Activated CD8-positive, alpha-beta memory T cell treated with anti-CD3 and anti-CD28 coated beads for 36 hours (primary cell): ENCODE measurements around the gene FNIP1. TPM values are rescaled to one million over a fixed set of nuclear protein-coding genes. Genes with fewer than 3 reads are reported as not detected.
"Not testable (repeated sequence)": the region's sequence is repeated elsewhere in the genome, so short reads cannot be mapped to it uniquely, and the experiment has no call there.

ENCODE experiments used
- CTCF ChIA-PET: fragments of 350-600 bp; sonication (Branson Sonifier 250); formaldehyde crosslinking; loops from one replicate; lab custom pipeline; 2021; ENCODE audit warnings: antibody characterized with exemption; lab: Charles Lee
- POLR2A ChIA-PET: fragments of 350-600 bp; sonication (Branson Sonifier 250); formaldehyde crosslinking; loops from one replicate; lab custom pipeline; 2021; ENCODE audit warnings: antibody characterized with exemption; lab: Charles Lee
- total RNA-seq, 2 experiments: library from RNA; stranded (reverse); gene quantifications; one replicate each; pipeline ENCODE4 v1.2.3, GENCODE V29; 2021

The FNIP1 gene
- total RNA-seq, 2 experiments from 2014 or later = 15.0 TPM

DNA sequence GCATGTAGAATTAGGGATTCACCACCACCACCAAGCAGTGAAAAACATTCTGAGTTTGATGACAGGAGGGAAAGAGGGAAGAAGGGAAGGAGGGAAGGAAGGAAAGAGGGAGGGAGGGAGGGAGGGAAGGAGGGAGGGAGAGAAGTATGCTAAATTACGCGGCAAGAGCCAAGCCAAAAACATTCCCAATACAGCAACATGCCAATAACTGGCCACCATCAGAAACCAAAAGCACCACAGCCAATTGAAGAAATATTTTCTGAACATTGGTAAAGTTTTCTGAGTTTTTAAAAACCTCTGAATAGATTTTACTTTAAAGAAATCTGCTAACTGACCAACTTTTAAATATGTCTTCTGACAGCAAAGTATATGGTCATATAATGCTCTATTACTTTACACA lies 36.0 kb downstream of the FNIP1 start:
- POLR2A ChIA-PET = no interaction called here
- CTCF ChIA-PET = no interaction called here

DNA sequence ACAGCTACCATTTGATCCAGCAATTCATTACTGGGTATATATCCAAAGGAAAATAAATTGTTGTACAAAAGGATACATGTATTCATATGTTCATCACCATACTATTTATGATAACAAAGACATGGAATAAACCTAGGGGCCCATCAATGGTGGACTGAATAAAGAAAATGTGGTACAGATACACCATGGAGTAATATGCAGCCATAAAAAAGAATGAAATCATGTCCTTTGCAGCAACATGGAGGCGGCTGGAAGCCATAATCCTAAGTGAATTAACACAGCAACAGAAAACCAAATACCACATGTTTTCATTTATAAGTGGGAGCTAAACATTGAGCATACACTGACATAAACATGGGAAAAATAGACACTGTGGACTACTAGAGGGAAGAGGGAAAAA lies 37.1 kb downstream of the FNIP1 start:
- ChIA-PET CTCF (no interaction called here), POLR2A (no interaction called here)

DNA sequence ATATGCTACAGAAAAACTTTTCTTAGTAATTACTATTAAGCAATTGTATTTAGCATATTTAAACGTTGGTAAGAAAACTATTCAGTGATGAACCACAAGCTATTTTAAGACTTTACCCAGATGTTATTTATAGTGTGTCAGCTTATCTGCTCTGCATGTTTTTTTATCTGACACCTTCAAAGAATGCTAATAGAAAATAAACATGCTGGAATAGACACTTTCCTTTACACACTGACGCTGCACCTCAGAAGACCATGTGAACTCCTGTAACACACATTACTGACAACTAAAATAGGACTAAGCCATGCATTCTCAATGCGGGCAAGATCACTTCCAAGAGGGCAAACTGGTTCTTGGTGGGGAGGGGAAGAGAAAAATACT lies 38.3 kb downstream of the FNIP1 start:
- ChIA-PET CTCF (no interaction called here), POLR2A (no interaction called here)

DNA sequence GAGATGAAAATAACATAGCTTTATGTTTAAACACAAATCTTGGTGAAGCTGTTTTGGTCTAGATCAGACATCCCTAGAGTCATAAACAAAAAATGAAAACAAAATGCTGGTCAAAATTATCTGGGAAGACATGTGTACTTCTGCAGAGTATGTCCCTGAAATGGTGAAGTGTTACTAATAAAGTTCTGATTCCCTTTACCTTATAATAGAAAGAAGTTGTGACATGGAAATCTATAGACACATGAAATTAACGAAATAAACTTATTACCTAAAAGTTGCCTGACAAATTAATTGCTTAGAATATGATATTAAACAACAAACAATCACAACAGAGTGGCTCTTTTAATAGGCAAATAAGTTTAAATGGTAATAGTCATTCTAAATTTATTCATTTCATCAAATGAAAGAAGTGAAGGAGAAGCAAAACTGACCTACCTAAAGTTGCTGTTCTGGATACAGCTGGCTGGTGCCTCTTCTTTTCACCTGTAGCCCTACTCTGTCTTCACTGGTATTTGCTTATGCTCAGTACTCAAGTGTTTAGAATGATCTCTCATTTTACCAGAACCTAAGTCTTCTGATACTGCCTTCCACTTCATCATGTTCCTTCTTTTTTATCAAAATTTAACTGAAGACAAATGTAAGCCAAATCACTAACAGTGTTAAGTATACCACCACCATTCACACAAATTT lies 38.8 kb downstream of the FNIP1 start:
- CTCF ChIA-PET = no interaction called here
- POLR2A ChIA-PET = no interaction called here

DNA sequence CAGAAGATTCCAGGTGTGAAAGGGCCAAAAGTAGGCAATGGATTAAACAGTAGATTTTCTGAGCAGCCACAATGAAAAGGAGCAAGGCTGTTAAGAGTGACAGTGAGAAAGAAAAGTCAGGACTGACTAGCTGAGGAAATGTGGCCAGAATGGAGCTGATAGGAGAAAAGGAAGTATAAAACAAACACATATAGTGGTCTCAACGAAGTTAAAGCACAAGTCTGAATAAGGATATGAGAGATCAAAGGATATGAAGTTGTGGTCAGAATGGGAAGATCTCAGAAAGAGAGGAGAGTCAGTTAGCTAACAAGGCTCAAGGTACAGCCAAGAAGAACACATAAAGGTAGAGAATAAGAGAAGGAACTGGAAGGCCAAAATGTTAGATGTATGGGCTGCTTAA lies 39.9 kb downstream of the FNIP1 start:
- ChIA-PET CTCF (no interaction called here), POLR2A (no interaction called here)

DNA sequence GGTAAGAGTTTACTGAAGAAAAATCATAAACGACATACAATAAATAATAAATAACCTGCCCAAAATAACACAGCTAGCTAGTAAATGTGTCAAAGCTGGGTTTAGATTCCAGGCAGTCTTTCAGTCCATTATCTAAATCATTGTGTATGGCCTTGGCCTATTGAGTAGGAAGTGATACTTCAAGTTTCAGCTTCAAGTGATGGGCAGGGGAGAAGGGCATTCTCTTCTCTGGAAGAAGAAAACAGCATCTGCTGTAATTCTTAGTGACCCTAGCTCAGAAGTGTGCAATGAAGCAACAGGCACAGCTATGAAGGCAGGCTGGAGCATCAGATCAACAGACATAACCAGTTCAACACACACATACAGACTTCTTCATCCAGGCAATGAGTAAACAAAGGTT lies 42.5 kb downstream of the FNIP1 start:
- POLR2A ChIA-PET = interaction anchor here (0.6 kb wide), 1 partner anchor 10 kb away, joined by 3 read pairs; no protein-coding TSS in a partner anchor
- CTCF ChIA-PET = no interaction called here

DNA sequence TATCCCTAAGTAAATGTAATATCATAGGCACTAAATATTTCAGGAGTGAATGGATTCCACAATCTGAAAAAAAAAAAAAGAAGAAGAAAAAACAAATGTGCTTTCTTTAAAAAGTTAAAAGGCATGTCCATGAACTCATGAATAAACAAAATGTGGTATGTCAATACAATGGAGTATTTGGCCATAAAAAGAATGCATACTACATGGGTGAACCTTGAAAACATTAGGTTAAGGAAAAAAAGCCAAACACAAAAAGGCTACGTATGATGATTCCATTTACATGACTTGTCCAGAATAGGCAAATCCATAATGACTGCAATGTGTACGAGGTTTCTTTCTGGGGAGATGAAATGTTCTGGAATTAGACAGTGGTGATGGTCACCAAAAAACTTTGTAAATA lies 45.3 kb downstream of the FNIP1 start:
- CTCF ChIA-PET = interaction anchor here (0.6 kb wide), 1 partner anchor 268 kb away, joined by 3 read pairs; no protein-coding TSS in a partner anchor
- POLR2A ChIA-PET = no interaction called here

DNA sequence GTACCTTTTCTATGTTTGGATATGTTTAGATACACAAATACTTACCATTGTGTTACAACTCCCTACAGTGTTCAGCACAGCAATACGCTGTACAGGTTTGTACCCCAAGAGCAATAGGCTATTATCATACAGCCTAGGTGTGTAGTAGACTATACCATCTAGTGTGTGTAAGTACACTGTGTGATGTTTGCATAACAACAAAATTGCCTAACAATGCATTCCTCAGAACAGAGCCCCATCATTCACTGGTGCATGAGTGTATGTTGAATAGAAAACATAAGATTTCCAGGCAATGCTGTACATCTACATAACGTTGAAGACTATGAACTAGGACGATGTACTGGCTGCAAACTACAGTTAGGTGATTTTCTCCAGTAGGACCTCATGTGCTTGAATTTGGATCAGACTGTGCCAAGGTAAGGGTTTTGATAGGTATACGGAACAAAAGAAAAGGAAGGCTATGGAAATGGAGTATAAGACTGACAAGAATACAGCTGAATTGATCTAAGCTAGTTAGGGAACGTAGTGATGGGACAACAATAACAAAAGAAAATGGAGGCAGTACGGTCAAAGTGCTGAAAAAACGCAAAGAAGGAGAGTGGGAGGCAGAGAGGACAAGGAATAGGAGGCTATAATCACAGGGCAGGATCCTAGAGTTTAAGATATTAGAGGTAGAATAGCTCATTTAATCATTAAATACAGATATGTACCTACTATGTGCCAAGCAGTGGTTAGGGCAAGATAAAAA lies 46.9 kb downstream of the FNIP1 start:
- CTCF ChIA-PET = interaction anchor here (0.7 kb wide), 1 partner anchor 23 kb away, joined by 3 read pairs; no protein-coding TSS in a partner anchor
- POLR2A ChIA-PET = no interaction called here

DNA sequence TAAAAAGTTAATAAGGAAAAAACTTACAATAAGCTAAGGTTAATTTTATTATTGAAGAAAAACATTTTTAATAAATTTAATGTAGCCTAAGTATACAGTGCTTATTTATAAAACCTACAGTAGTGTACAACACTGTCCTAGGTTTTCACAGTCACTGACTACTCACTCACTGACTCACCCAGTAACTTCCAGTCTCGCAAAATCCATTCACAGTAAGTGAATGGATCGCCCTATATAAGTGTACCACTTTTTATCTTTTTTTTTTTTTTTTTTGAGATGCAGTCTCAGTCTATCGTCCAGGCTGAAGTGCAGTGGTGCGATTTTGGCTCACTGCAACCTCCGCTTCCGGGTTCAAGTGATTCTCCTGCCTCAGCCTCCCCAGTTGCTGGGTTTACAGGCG lies 47.7 kb downstream of the FNIP1 start:
- CTCF ChIA-PET = interaction anchor here (0.7 kb wide), 1 partner anchor 266 kb away, joined by 4 read pairs; no protein-coding TSS in a partner anchor
- POLR2A ChIA-PET = no interaction called here

DNA sequence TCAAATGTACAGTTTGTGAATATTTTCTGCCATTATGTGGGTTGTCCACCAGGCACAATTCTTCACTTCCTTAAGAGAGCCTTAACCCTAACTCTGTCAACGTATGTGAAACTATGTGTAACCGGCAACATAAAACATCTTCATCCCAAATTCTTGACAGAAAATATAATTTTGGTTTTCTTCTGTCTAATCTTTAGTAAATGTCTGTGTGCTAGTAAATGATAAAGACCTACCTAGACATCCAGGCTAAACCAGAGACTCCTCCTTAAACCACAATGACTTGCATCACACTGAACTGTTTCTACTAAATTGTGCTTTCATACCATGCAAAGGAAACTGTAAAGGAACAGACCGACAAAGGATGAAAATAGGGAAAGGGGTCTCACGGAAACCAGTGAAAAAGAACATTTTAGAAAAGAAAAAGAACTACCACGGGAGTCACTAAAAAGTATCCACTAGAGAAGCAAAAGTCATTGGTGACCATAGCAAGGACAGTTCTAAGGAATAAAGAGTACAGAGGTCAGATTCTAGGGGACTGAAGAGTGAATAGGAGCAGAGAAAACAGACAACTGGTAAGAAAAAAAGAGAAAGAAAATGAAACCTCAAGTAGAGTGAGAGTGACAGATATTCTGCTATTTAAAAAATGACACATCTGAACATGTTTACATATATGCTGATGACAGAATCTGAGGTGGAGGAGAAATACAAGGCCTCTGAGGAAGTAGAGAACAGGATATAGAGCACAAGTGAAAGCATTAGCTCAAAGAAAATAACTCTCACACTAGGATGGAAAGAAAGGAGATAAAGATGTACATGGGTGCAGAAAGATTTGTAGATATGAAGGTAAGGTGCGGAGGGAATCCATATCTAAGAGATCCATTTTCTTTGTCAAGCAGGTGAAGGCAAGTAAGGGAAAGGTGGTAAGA lies 49.4 kb downstream of the FNIP1 start:
- CTCF ChIA-PET = no interaction called here
- POLR2A ChIA-PET = no interaction called here

DNA sequence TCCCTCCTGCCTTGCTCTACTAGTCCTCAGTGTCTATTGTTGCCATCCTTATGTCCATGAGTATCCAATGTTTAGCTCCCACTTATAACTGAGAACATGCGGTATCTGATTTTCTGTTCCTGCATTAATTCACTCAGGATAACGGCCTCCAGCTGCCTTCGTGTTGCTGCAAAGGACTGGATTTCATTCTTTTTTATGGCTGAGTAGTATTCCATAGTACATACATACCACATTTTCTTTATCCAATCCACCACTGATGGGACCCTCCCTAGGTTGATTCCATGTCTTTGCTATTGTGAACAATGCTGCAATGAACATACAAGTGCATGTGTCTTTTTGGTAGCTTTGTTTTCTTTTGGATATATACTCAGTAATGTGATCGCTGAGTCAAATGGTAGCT lies 50.4 kb downstream of the FNIP1 start:
- POLR2A ChIA-PET = no interaction called here
- CTCF ChIA-PET = no interaction called here

DNA sequence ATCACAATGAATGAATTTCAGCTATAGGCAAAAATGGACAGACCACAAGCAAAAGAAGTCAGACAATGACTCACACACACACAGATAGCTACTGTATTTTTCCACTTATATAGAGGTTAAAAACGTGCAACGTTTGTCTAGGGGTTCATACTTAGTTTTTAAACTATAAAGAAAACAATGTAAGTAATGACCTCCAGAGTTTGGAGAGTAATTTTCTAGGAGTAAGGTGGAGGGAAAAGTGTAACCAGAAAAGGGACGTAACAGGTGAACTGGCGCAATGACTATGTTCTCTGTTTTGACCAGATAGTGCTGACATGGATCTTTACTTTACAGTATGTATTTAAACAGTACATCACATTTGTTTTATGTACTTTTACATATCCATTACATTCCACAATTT lies 51.1 kb downstream of the FNIP1 start:
- CTCF ChIA-PET = no interaction called here

DNA sequence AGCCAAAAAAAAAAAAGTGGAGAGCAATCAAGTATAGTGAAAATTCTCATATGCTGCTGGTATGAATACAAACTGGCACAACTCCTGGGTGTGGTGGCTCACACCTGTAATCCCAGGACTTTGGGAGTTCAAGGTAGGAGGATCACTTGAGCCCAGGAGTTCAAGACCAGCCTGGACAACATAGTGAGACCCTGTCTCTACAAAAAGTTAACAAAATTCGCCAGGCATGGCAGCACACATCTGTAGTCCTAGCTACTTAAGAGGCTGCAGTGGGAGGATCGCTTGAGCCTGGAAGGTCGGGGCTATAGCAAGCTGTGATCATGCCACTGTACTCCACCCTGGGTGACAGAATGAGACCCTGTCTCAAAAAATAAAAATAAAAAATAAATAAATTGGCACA lies 51.7 kb downstream of the FNIP1 start:
- ChIA-PET CTCF (no interaction called here), POLR2A (no interaction called here)

More for the DNA sequence above, 51.1 kb downstream of the FNIP1 start:
- POLR2A ChIA-PET = no interaction called here

DNA sequence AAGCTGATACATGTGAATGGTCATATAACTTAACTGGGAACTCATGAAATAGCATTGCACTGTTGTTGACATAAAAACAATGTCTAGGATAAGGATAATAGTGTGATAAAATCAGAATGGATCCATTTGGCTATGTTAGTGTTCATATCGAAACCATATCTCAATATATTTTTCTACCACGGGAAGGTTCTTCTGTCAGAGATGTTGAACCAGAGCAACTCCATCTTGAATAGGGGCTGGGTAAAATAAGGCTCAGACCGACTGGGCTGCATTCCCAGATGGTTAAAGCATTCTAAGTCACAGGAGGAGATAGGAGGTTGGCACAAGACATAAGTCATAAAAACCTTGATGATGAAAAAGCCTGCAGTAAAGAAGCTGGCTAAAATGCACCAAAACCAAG lies 56.3 kb downstream of the FNIP1 start:
- POLR2A ChIA-PET = no interaction called here
- CTCF ChIA-PET = no interaction called here

DNA sequence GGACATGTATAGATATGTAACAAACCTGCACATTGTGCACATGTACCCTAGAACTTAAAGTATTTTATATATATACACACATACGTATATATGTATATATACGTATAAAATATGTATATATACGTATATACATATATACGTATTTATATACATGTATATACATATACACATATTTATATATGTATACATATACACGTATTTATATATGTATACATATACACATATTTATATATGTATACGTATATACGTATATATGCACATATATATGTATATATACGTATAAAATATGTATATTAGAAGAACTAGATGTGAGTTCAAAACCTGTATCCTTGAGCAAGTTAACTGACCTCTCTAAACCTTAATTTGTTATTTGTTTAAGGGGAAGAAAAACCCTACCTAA lies 61.4 kb downstream of the FNIP1 start:
- POLR2A ChIA-PET = no interaction called here

DNA sequence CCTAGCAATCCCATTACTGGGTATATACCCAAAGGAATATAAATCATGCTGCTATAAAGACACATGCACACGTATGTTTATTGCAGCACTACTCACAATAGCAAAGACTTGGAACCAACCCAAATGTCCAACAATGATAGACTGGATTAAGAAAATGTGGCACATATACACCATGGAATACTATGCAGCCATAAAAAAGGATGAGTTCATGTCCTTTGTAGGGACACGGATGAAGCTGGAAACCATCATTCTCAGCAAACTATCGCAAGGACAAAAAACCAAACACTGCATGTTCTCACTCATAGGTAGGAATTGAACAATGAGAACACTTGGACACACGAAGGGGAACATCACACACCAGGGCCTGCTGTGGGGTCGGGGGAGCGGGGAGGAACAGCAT lies 61.9 kb downstream of the FNIP1 start:
- CTCF ChIA-PET, POLR2A ChIA-PET: not testable (repeated sequence)

More for the DNA sequence above, 61.4 kb downstream of the FNIP1 start:
- CTCF ChIA-PET = no interaction called here

DNA sequence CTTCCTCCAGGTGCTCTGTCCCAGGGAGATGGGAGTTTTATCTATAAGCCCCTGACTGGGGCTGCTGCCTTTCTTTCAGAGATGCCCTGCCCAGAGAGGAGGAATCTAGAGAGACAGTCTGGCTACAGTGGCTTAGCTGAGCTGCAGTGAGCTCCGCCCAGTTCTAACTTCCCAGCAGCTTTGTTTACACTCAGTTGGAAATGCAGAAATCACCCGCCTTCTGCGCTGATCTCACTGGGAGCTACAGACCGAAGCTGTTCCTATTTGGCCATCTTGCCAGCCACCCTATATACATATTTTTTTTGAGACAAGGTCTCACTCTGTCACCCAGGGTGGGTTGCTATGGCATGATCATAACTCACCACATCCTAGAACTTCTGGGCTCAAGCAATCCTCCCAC lies 67.5 kb downstream of the FNIP1 start:
- POLR2A ChIA-PET, CTCF ChIA-PET: not testable (repeated sequence)

DNA sequence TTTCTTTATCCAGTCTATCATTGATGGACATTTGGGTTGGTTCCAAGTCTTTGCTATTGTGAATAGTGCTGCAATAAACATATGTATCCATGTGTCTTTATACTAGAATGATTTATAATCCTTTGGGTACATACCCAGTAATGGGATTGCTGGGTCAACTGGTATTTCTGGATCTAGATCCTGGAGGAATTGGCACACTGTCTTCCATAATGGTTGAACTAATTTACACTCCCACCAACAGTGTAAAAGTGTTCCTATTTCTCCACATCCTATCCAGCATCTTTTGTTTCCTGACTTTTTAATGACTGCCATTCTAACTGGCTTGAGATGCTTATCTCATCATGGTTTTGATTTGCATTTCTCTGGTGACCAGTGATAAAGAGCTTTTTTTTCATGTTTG lies 72.7 kb downstream of the FNIP1 start:
- POLR2A ChIA-PET, CTCF ChIA-PET: not testable (repeated sequence)

DNA sequence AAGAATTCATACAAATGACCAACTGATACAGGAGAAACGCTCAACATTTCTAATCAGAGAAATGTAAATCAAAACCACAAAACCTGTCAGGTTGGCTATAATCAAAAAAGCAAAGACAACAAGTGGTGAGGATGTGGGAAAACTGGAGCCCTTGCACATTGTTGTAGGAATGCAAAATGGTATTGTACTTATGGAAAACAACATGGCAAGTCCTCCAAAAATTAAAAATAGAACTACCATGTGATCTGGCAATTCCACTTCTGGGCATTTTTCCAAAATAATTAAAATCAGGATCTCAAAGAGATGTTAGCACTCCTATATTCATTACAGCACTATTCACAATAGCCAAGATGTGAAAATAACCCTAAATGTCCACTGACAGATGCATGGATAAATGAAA lies 76.1 kb downstream of the FNIP1 start:
- CTCF ChIA-PET = no interaction called here
- POLR2A ChIA-PET = no interaction called here

DNA sequence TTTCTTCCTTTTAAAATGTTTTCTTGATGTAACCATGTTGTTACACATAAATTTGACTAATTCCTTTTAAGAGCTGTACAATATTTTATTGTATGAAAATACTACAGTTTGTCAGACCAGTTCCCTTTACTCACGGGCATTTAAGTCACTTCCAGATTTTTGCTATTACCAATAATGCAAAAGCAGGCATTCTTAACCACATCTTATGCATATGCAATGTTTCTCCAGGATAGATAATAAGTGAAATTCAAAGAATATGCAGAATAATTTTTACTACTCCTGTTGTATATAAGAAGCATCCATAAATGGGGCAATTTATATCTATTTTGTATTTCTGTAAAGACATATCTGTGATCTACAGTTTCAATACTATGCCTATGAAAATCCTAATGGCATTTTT lies 77.3 kb downstream of the FNIP1 start:
- CTCF ChIA-PET = no interaction called here
- POLR2A ChIA-PET = no interaction called here
